Measurements from ENCODE around the gene PRKN.

The PRKN gene

DNA sequence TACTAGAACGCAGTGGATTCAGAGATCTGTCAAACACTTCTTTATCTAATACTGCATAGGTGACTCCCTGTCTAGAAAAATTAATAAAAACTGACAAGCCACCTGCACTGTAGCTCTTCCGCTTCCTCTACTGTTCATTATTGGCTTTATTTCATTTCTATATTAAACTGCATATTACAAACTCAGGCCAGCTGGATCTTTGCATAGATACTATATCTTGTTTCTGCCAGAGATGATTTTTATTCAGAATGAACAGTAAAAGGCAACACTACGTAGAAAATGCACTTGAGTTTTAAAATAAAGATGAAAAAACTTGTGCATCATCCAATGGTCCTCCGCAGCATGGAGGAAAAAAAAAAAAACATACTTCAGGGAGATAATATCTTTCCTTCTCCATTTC, 508.3 kb downstream of the PRKN start:
- DNase-seq, result no peak

DNA sequence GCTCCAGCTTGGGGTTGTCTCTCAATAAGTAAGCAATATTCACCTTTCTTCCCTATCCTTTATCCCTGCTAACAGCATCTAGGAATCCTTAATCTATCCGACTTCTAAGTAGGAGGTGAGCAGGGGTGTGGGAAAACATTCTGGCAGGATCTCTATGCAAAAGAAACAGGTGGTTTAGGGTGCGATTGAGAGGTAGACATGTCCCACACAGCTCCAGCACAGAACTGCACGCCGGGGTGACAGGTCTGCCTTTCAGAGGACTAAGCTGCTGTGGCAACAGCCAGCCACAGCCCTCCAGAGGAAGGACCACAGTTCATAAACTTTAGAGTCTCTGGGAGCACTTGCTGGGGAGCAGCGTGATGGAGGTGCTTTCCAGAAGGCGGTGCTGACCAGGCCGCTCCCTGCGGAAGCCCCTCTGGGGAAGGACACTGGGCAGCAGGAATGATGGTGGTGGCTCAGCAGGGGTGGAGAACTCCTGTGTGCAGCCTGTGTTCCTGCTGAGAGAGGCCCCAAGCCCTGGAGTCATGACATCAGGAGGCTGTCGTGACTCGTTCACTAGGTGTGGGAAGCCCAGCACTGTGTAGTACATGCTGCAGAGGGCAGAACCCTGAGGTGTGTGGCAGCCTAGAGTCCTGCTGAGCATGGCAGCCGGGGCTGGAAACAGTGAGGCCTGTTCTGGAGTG, 509.6 kb downstream of the PRKN start:
- no peak for DNase-seq

GRCh38 chr6:162217058-162217457, 510.5 kb downstream of the PRKN start:
- DNase-seq, result no peak

GRCh38 chr6:162211777-162212176, 515.8 kb downstream of the PRKN start:
- DNase-seq, result no peak

DNA sequence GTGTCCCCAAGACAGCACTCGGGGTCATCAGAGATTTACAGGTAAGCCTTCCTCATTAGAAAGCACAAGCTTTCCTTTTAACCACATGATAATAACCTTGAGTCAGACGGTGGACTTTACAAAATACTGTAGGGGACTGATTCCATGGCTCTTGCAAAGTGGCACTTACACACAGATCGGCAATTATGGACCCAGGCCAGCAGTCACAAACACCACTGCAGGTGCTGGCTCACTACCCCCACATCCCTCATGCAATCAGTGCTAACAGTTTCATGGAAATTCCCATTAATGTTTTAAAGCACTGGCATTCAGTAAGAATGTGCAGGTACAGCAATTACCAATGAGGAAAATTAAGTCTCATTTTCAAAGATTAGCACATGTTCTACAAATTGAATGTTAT, 516.5 kb downstream of the PRKN start:
- DNase-seq, result no peak

- no peak for DNase-seq
These were observed 524.3 kb downstream of the PRKN start for GRCh38 chr6:162203287-162203686.

GRCh38 chr6:162200945-162201690, 526.4 kb downstream of the PRKN start:
- DNase-seq, result no peak

GRCh38 chr6:162200041-162200440, 527.5 kb downstream of the PRKN start:
- DNase-seq, result no peak

GRCh38 chr6:162198925-162199324, 528.6 kb downstream of the PRKN start:
- DNase-seq, result no peak

GRCh38 chr6:162198076-162198475, 529.5 kb downstream of the PRKN start:
- no peak for DNase-seq

DNA sequence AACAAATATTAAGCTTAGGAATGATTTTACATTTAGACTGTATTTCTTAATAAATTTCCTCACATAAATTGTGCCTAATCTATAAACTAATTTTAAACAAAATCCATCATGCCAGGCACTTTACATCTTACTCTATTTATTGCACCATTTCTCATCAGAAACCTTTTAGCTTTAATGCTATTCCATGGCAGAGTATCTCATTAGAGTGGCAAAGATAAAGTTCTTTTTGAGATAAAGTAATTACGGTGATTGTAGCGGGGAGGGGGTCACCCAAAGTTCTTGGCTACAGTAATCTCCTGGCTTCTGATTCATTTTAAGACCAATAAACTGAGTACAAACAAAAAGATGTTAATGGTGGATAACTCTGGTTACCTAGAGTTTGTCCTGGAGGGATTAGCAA, 532.1 kb downstream of the PRKN start:
- DNase-seq, result no peak

DNA sequence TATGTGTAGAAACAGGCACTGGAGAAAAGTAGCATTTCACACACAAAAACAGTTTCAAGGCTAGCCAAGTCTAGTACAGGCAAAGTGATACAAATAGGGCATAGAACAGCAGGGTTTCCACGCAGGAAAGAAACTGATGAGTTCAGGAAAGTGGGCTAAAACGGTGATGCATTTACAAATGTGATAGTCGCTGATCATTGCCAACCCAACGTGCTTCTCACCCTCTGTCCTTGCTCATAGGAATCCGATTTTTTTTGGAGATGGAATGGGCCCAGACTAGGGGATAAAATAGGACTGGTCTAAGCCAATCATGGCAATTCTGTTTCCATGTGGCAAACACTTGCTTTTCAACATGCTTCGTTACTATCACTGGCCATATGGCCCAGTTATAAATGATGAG, 536.6 kb downstream of the PRKN start:
- no peak for DNase-seq

GRCh38 chr6:162187168-162187935, 540.2 kb downstream of the PRKN start:
- DNase-seq, result no peak

DNA sequence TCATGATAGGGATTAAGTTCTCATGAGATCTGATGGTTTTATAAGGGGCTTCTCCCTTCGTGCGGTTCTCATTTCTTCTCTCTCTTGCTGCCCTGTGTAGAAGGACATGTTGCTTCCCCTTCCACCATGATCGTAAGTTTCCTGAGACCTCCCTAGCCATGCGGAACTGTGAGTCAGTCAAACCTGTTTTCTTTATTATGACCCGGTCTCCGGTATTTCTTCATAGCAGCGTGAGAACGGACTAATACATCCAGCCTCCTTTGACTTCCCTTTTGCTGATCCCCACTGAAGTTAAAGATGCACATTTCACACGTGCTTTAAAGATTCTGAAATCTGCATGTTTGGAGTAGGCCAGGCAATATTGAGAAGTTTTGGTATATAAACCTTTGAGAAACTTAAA, 543.1 kb downstream of the PRKN start:
- no peak for DNase-seq

- no peak for DNase-seq
These were observed 545.7 kb downstream of the PRKN start for GRCh38 chr6:162181741-162182401.

GRCh38 chr6:162181111-162181510, 546.5 kb downstream of the PRKN start:
- no peak for DNase-seq

DNA sequence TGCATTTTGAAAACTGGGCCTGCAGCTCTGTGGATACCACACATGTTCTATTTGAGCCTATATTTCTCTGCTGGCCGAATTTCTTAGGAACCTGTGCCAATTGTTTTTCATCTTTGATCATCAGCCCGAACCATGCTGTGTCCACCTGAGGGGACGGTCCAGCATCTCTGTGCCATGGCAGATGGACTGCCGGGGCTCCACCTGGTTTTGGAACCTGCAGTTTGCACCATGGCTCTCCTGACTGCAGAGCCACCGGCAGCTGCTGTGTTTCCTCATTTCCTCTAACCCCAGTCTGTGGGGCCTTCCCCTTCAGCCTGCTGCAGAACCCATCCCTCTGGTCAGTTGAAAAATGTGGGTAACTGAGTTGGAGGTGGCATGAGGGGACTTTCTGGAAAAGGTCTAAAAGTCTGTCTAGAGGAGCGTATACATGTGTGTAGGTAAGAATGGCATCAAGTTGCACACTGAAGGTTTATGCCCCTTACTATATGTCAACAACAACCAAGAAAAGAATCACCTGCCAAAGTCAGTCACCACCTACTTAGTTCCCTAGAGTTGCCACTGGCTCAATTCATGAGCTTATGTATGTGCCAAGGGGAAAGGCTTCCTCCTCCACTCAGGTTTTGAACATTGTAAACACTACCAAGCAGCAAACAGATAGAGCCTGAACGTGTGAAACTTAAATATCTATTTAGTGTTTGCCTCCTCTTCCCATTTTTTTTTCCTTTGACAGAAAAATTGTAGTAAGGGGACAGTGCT, 548.2 kb downstream of the PRKN start:
- no peak for DNase-seq

- no peak for DNase-seq
These were observed 548.9 kb downstream of the PRKN start for GRCh38 chr6:162178666-162179065.

DNA sequence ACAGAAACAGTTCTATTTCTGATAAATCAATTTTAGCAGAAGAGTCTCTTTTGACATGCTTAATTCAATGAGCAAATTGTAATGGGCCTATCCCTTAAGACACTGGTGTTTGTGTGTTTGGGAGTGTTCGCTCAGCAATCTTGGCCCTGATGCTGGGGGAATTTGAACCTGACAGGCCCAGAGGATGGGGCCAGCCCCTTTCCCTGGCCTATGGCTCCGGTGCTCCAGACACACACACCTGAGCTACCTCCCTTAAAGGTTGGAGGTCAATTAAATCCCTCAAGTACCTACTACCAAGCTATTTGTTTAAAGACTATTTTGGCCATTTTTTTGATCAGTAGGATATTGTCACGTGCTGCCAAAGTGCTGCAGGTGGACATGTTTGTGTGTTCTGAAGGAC, 549.3 kb downstream of the PRKN start:
- no peak for DNase-seq

GRCh38 chr6:162177746-162178145, 549.8 kb downstream of the PRKN start:
- DNase-seq, result peak; percentile 56

DNA sequence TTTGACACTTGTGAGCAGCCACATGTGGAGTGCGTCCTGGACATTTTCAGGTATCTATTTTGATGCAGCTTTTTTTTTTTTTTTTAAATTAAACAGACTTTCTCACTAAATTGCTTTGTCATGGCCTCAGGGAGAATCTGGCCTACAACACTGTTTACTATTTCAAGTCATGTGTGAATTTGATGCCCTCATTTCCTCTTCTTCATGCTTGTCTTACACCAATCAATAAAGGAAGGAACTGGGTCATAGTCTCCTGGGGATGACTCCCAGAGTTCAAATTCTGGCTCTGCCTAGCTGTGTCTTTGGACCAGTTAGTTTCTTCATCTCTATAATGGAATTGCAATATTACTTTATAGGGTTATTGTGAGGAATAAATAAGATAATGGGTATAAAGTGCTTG, 554.1 kb downstream of the PRKN start:
- no peak for DNase-seq

DNA sequence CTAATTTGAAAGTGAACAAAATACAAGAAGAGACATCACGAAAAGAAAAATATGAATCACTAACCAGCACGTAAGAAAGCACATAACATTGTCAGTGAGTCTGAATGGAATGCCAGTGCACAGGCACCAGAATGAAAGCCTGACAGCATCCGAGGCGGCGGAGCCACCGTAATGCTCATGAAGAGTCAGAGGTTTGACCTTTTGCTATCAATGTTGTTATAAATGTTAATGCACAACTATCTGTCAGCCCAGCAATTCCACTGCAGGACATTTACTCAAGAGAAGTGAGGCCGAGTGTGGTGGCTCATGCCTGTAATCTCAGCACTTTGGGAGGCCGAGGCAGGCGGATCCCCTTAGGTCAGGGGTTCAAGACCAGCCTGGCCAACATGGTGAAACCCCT, 562.1 kb downstream of the PRKN start:
- DNase-seq, result no peak
